Omental fat pad (tissue), 4 donors: ENCODE results near the gene TMEM209. TPM values are rescaled to one million over a fixed set of nuclear protein-coding genes. Genes with fewer than 3 reads are reported as not detected.
A peak's percentile ranks its signal among the peaks of the same experiment; 100 is the strongest.

Experiments
- ATAC-seq: fragments of 150-250 bp; one replicate; pipeline ENCODE4 v1.9.1; 2016; ENCODE audit warnings: mild to moderate bottlenecking, moderate library complexity; ENCODE audit not compliant: low FRiP score
- DNase-seq: peaks from one replicate; pipeline ENCODE4 v3.0.0-alpha.2; 2019; ENCODE audit warnings: low spot score
- total RNA-seq, 4 donors: library from RNA; depleted of rRNA; stranded (reverse); fragments of >200 nt; gene quantifications; one replicate each; pipeline ENCODE4 v1.1.0, GENCODE V29; 2016
- TF ChIP-seq, protein P1 (sequence below), 3 donors: fragments of 450-650 bp; IDR thresholded peaks; one replicate each; pipeline ENCODE4 v1.5.1; 2016 to 2017; ENCODE audit warnings: antibody characterized with exemption in 3 of 3, mild to moderate bottlenecking in 3 of 3, moderate library complexity in 2 of 3

The TMEM209 gene
- total RNA-seq, 4 donors from 2014 or later: 8.9 to 17.2 (median 10.6) TPM

DNA sequence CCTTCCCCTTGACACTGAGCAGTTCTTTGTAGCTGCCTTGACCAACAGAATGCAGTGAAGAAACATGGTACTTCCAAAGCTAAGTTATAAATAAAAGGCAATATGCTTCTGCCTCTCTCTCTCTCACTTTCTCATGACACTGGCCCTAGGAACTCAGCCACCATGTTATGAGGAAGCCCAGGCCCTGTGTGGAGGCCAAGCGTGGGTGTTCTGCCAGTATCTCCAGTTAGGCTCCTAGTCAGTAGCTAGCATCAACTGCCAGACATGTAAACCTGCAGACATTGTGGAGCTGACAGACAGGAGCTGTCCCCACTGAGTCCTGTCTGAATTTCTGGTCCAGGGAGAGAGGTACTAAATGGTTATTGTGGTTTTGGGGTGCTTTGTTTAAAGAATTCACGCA, 45.2 kb downstream of the TMEM209 start:
- DNase-seq (no peak), ATAC-seq (no peak)
- TF ChIP-seq, protein P1, sequence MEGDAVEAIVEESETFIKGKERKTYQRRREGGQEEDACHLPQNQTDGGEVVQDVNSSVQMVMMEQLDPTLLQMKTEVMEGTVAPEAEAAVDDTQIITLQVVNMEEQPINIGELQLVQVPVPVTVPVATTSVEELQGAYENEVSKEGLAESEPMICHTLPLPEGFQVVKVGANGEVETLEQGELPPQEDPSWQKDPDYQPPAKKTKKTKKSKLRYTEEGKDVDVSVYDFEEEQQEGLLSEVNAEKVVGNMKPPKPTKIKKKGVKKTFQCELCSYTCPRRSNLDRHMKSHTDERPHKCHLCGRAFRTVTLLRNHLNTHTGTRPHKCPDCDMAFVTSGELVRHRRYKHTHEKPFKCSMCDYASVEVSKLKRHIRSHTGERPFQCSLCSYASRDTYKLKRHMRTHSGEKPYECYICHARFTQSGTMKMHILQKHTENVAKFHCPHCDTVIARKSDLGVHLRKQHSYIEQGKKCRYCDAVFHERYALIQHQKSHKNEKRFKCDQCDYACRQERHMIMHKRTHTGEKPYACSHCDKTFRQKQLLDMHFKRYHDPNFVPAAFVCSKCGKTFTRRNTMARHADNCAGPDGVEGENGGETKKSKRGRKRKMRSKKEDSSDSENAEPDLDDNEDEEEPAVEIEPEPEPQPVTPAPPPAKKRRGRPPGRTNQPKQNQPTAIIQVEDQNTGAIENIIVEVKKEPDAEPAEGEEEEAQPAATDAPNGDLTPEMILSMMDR (IDR thresholded peaks at IDR 0.05): no peak

DNA sequence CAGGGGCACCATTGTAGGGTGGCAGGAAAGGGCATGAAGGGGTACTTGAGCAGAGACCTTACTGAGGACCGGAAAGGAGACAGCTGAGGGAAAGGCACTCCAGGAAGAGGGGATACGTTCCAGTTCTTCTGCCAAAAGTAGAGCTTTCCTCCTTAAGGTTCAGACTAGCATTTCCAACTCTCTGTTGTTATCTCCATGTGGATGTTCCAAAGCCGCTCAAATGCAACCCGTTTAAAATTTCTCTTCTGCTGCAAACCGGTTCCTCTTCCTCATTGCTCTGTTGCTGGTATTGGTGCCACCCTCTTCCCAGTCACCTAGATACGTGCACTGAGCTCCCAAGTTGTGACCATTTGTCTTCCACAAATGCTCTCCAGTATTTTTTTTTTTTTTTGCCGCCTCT, 47.5 kb downstream of the TMEM209 start:
- TF ChIP-seq, protein P1 (IDR thresholded peaks at IDR 0.05): no peak
- ATAC-seq: no peak
- DNase-seq: no peak

DNA sequence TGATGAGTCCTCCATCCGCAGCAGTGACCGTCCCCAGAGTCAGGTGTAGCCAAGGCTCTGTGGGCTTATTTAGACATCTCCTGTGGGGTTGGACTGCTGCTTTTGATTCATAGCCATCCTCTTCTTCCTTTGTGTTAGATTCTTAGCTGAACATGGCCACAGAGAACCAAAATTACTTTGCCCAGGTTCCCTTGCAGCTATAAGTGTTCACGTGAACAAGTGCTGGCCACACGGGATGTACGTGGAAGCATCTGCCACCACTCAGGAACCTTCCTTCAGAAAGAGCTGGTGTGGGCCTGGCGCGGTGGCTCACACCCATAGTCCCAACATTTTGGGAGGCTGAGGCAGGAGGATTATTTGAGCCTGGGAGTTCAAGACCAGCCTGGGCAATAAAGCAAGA, 49.1 kb downstream of the TMEM209 start:
- DNase-seq (no peak), ATAC-seq (no peak)
- TF ChIP-seq, protein P1 (IDR thresholded peaks at IDR 0.05): no peak

DNA sequence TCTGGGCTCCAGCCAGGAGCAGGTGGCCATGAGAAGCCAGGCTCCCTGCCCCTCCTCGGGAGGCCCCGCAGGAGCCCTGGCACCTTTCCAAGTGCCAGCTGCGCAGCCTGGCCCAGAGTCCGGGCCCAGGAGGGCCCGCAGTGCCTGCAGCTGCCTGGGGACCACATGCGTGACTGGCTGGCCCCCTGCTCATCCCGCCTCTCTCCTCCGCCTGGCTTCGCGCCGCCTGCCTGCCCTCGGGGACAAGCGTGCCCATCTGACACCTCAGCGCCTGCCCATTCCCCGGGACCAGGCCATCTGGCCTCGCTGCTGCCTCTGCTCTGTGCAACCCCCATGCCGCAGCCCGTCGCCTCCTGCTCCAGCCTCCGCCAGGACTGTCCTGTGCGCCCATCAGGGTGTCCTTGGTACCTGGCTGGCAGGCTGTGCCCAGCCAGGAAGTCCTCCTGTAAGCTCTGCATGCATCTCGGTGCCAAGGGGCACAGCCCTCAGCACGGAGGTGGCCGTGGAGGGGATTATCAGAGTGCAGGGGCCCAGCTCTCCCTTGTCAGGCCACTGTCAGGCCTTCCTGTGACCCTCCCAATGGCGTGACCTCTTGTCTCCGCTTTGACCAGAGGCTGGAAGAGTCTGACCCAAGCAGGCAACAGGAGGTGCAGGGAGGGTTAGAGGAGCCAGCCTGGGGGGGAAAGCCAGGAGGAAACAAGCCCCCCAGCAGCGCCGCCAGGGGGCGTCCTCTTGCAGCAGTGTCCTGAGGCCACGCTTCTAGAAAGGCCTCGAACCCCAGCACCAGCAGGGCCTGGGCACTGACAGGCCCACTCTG, 50.5 kb downstream of the TMEM209 start:
- TF ChIP-seq, protein P1 (IDR thresholded peaks at IDR 0.05): no peak
- ATAC-seq: no peak
- no peak for DNase-seq

DNA sequence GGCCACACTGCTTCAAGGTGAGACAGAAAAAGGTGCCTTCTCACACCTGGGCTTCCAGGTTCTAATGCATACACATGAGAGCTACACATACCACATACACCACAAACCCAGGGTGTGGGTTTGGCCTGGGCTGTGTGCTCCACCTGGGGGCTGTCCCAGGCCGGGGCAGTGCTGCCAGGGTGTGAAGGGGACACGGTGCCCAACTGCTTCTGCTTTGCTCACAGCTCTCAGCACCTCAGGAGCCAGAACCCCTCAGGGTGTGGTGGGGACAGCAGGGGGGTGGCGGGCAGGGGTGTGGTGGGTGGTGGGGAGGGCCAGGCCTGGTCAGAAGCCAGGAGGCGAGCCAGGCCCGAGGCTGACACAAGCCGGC, 51.1 kb downstream of the TMEM209 start:
- ATAC-seq: no peak
- TF ChIP-seq, protein P1 (IDR thresholded peaks at IDR 0.05): no peak
- DNase-seq: no peak

DNA sequence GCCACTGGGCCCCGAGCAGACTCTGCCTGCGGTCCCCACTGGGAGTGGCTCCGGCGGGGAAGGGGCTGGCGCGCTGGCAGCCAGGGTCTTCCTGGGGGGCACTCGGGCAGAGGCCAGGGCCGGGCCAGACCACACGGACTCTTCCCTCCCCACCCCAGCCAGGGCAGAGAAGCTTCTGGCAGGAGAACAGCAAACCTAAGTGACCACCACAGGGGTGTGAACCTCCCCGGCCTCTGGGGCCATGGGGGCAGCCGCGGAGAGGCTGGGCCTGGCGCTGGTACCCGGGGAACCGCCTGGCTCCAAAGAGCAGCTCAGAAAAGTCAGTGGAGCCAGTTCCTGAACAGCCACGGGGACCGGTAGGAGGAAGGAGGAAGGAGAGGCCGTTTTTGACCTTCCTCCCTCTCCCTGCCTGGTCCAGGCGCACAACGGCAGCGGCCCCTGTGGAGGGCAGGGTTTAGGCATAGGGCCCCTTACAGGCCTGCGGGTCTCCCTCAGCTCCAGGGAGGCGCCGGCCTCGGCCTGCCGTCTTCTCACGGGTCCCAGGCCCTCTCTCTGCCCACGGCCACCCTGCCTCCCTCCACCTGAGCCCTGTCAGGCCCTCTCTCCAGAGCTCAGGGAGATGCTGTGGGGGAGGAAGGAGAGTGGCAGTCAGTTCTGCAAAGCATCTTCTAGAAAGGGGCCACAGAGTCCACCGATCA, 51.8 kb downstream of the TMEM209 start:
- peak; percentile 7 for ATAC-seq
- DNase-seq: no peak

More for the DNA sequence above, 51.8 kb downstream of the TMEM209 start:
- TF ChIP-seq, protein P1 (IDR thresholded peaks at IDR 0.05): no peak
